Panc1 (cell line): ENCODE data around the gene SEMG2. TPM values are rescaled to one million over a fixed set of nuclear protein-coding genes. Genes with fewer than 3 reads are reported as not detected.

Experiments used
- ATAC-seq: fragments of 200-7000 bp; cut with Tn5 transposase; 2 replicates; pipeline ENCODE4 v1.9.1; 2020; ENCODE audit warnings: mild to moderate bottlenecking, moderate library complexity
- BruUV-seq: library from RNA; stranded (reverse); fragments of 400-500 nt; replicated peaks from 2 replicates; lab custom pipeline; 2021; lab: Mats Ljungman, UMichigan
- CTCF ChIA-PET: fragments of 300-600 bp; sonication (Branson Sonifier 250); formaldehyde crosslinking; loops from one replicate; lab custom pipeline; 2022; ENCODE audit warnings: antibody characterized with exemption; lab: Charles Lee
- POLR2A ChIA-PET: fragments of 300-600 bp; sonication (Branson Sonifier 250); formaldehyde crosslinking; loops from one replicate; lab custom pipeline; 2022; ENCODE audit warnings: antibody characterized with exemption; lab: Charles Lee
- DNase-seq: peaks from one replicate; pipeline ENCODE4 v3.0.0-alpha.2; 2010; ENCODE audit warnings: low read depth, low spot score
- H3K27ac ChIP-seq: 2 replicates; pipeline ENCODE4 v1.5.1; 2011; ENCODE audit warnings: mild to moderate bottlenecking, low read length, inconsistent platforms
- H3K27me3 ChIP-seq: fragments of 200-500 bp; sonication (Bioruptor generic); 2 replicates; pipeline ENCODE4 v1.6.0; 2014; ENCODE audit warnings: low read length, inconsistent platforms; ENCODE audit not compliant: control insufficient read depth, insufficient read depth
- H3K36me3 ChIP-seq: fragments of 200-500 bp; sonication (Bioruptor generic); 2 replicates; pipeline ENCODE4 v1.5.1; 2014; ENCODE audit warnings: inconsistent platforms, mild to moderate bottlenecking, low read length, moderate library complexity; ENCODE audit not compliant: control insufficient read depth, insufficient read depth
- H3K4me1 ChIP-seq: 2 replicates; pipeline ENCODE4 v1.5.1; 2011; ENCODE audit warnings: inconsistent platforms, mild to moderate bottlenecking, low read length, moderate library complexity; ENCODE audit not compliant: control insufficient read depth, insufficient read depth
- H3K4me3 ChIP-seq, 2 experiments: 2 replicates each; pipeline ENCODE4 v1.5.1; 2011 to 2012; ENCODE audit warnings: low read depth in 2 of 2, low read length in 2 of 2, mild to moderate bottlenecking in 2 of 2, inconsistent platforms in 1 of 2, moderate library complexity in 1 of 2
- H3K9me3 ChIP-seq: fragments of 200-500 bp; sonication (Bioruptor generic); 2 replicates; pipeline ENCODE4 v1.5.1; 2014; ENCODE audit warnings: low read depth, mild to moderate bottlenecking, inconsistent platforms, low read length, moderate library complexity; ENCODE audit not compliant: control insufficient read depth, insufficient read depth
- POLR2AphosphoS5 ChIP-seq: IDR thresholded peaks from 2 replicates; pipeline ENCODE4 v1.6.1; 2012; ENCODE audit warnings: mild to moderate bottlenecking, low read depth, low read length, moderate library complexity
- REST ChIP-seq, 2 experiments: IDR thresholded peaks; 2 replicates each; pipeline ENCODE4 v1.6.1; 2011 to 2012; ENCODE audit warnings: low read depth in 2 of 2, control low read depth in 1 of 2, low read length in 1 of 2, mild to moderate bottlenecking in 1 of 2, moderate library complexity in 1 of 2; ENCODE audit not compliant: insufficient read depth in 1 of 2
- SIN3A ChIP-seq: IDR thresholded peaks from 2 replicates; pipeline ENCODE4 v1.6.1; 2012; ENCODE audit warnings: low read depth, mild to moderate bottlenecking, low read length, moderate library complexity, borderline replicate concordance; ENCODE audit not compliant: insufficient read depth
- TCF7L2 ChIP-seq: IDR thresholded peaks from 2 replicates; pipeline ENCODE4 v1.6.1; 2011; ENCODE audit warnings: mild to moderate bottlenecking, low read depth, low read length, inconsistent platforms
- in situ Hi-C: cut with HindIII; loops from 2 replicates; pipeline ENCODE4 v1.10.0; 2016; ENCODE audit warnings: low sequenced_read_pairs, low pct_unique_long_range_greater_than_20kb
- intact Hi-C: fragments of 100-400 bp; cut with micrococcal nuclease; formaldehyde crosslinking; loops from one replicate; pipeline ENCODE4 v1.10.0; 2022; ENCODE audit not compliant: unreplicated experiment
- total RNA-seq: library from RNA; stranded (reverse); gene quantifications from one replicate; pipeline ENCODE4 v1.2.1, GENCODE V29; 2021; ENCODE audit not compliant: unreplicated experiment
- TF ChIP-seq, protein P1 (sequence below): fragments of 450-650 bp; IDR thresholded peaks from 2 replicates; pipeline ENCODE4 v1.5.1; 2017; ENCODE audit warnings: mild to moderate bottlenecking

SEMG2 gene
- total RNA-seq, 1 experiment from 2014 or later: not detected

GRCh38 chr20:45223136-45223535 is 2.0 kb downstream of the SEMG2 start:
- Histone ChIP-seq H3K9me3 (no peaks in the 10 kb centered on the region), H3K27ac (no peak overlapping the region), H3K27me3 (peaks cover 17% of the 10 kb centered on the region), H3K36me3 (no peaks in the 10 kb centered on the region), H3K4me1 (no peaks in the 10 kb centered on the region), H3K4me3 (no peak overlapping the region)
- in situ Hi-C loops: no loop called here
- POLR2A ChIA-PET: no interaction called here
- no peak for ATAC-seq
- intact Hi-C loops: no loop called here
- TF ChIP-seq, protein P1, sequence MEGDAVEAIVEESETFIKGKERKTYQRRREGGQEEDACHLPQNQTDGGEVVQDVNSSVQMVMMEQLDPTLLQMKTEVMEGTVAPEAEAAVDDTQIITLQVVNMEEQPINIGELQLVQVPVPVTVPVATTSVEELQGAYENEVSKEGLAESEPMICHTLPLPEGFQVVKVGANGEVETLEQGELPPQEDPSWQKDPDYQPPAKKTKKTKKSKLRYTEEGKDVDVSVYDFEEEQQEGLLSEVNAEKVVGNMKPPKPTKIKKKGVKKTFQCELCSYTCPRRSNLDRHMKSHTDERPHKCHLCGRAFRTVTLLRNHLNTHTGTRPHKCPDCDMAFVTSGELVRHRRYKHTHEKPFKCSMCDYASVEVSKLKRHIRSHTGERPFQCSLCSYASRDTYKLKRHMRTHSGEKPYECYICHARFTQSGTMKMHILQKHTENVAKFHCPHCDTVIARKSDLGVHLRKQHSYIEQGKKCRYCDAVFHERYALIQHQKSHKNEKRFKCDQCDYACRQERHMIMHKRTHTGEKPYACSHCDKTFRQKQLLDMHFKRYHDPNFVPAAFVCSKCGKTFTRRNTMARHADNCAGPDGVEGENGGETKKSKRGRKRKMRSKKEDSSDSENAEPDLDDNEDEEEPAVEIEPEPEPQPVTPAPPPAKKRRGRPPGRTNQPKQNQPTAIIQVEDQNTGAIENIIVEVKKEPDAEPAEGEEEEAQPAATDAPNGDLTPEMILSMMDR: no peak
- no peak for TF ChIP-seq POLR2AphosphoS5
- TF ChIP-seq REST (IDR thresholded peaks at IDR 0.05; ENCODE audit: insufficient read depth in 1 of 2, low read depth in 2 of 2, low read length in 1 of 2): no peak
- TF ChIP-seq TCF7L2: no peak
- TF ChIP-seq SIN3A: no peak
- CTCF ChIA-PET: no interaction called here
- DNase-seq: no peak
- no TSS peak for BruUV-seq

DNA sequence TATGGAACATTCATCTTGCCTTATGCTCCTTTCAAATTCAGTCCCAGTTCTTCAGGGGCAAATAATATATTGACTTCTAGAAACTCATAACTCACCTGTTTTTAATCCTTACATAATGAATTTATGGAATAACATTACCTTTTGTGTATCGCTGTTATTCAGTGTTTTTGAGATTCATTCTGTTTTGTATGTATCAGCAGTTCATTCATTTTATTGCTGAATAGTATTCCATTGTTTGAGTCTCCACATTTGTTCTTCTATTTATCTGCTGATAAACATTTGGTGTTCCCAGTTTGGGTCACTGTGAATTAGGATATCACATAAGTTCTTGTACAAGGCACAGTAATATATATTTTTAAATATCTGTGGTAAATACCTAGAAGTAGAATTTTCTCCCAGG is 5.1 kb downstream of the SEMG2 start:
- POLR2A ChIA-PET: no interaction called here
- H3K36me3 ChIP-seq: no peaks in the 10 kb centered on the region
- DNase-seq: no peak
- H3K4me3 ChIP-seq: no peak overlapping the region
- in situ Hi-C loops: no loop called here
- BruUV-seq: no TSS peak
- H3K27ac ChIP-seq: no peak overlapping the region
- ATAC-seq: no peak
- TF ChIP-seq TCF7L2 (no peak), REST (IDR thresholded peaks at IDR 0.05; ENCODE audit: insufficient read depth in 1 of 2, low read depth in 2 of 2, low read length in 1 of 2) (no peak), POLR2AphosphoS5 (no peak), SIN3A (no peak)
- TF ChIP-seq, protein P1: no peak
- H3K4me1 ChIP-seq: no peaks in the 10 kb centered on the region
- H3K9me3 ChIP-seq: no peaks in the 10 kb centered on the region
- intact Hi-C loops: loop anchor here (5.0 kb wide), 2 partner anchors 41 to 104 kb away; partner anchors contain the start of gene WFDC12
- peaks cover 20% of the 10 kb centered on the region for H3K27me3 ChIP-seq
- CTCF ChIA-PET: no interaction called here
